ENCODE results near the gene TMEM59L. TPM values are rescaled to one million over a fixed set of nuclear protein-coding genes. Genes with fewer than 3 reads are reported as not detected.

Gene TMEM59L
- total and polyA plus RNA-seq, 12 donors = 0.89 to 14.5 (median 5.4) TPM

DNA sequence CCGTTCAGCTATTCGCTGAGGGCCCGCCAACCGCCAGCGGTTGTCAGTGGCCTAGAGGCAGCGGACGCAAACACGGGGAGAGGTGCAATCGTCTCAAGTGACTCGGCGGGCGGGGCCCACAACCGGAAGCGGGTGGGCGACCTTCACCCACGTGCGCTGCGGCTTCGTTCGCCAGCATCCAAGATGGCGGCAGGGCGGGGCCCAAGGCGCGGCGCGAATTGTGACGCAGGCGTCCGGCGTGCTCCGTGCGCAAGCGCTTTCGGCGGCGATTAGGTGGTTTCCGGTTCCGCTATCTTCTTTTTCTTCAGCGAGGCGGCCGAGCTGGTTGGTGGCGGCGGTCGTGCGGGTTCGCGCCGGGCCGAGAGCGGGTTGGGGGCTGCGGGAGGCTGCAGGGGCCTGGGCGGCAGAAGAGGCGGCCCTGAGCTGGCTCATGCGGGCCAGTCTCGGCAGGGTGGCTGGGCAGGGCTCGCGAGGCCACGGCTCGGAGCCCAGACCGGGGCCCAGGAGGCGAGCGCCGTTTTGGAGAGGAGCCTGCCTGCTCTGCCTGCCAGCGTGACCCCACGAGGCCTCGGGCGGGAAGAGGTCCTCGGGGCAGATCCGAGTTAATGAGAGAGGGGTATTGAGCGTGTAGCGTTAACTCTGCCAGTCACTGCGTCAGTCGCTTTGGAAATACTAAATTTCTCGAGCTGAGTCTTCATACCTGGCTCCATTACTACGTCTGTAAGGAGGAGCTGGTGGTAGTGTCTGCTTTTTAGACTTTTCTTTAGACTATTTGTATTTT lies 40.9 kb upstream of the TMEM59L start, which contains the start of gene UBA52:
UBA52 (plus strand) TSS at position 294 of the 781 bp plus-strand sequence. CDS start 1,444 bp downstream, outside the sequence.
- H3K27me3 ChIP-seq = no peaks in the 10 kb centered on the region
- WGBS, 4 donors = 0% methylated on average over 20 to 73 of the region's 75 CpGs
- no peaks in the 10 kb centered on the region for H3K9me3 ChIP-seq (replicated peaks in 1 of 3)
- DNase-seq = peak; percentile 98 to 99 (median 98)
- intact Hi-C loops (cut with DNase I) = no loop called here
- H3K36me3 ChIP-seq (replicated peaks in 1 of 2) = peaks cover 0 to 62% of the 10 kb centered on the region in 2 donors
- H3K4me3 ChIP-seq = peak within 1 kb of the TSS; percentile 79 to 94 (median 82)
- TF ChIP-seq, protein P1, sequence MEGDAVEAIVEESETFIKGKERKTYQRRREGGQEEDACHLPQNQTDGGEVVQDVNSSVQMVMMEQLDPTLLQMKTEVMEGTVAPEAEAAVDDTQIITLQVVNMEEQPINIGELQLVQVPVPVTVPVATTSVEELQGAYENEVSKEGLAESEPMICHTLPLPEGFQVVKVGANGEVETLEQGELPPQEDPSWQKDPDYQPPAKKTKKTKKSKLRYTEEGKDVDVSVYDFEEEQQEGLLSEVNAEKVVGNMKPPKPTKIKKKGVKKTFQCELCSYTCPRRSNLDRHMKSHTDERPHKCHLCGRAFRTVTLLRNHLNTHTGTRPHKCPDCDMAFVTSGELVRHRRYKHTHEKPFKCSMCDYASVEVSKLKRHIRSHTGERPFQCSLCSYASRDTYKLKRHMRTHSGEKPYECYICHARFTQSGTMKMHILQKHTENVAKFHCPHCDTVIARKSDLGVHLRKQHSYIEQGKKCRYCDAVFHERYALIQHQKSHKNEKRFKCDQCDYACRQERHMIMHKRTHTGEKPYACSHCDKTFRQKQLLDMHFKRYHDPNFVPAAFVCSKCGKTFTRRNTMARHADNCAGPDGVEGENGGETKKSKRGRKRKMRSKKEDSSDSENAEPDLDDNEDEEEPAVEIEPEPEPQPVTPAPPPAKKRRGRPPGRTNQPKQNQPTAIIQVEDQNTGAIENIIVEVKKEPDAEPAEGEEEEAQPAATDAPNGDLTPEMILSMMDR (IDR thresholded peaks at IDR 0.05) = peak in 1 of 6 experiments; percentile 7
- peak; percentile 83 to 94 for TF ChIP-seq POLR2A (IDR thresholded peaks at IDR 0.05)
- peaks cover 14 to 19% of the 10 kb centered on the region in 2 donors for H3K4me1 ChIP-seq (replicated peaks in 1 of 2)
- H3K27ac ChIP-seq = peak within 1 kb of the TSS; percentile 85 to 94 (median 92)

DNA sequence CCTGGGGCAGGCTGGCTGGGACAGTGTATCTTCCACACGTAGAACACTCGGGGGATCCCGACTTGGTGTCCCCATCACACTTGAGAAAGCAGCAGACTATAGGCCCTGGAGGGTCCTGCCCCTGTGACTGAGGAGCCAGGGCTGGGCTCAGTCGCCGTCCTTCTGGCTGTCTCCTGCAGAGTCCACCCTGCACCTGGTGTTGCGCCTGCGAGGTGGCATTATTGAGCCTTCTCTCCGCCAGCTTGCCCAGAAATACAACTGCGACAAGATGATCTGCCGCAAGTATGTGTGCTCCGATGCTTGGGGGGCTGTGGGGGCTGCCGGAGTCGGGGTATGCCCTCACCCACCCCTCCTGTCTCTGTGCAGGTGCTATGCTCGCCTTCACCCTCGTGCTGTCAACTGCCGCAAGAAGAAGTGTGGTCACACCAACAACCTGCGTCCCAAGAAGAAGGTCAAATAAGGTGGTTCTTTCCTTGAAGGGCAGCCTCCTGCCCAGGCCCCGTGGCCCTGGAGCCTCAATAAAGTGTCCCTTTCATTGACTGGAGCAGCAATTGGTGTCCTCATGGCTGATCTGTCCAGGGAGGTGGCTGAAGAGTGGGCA lies 37.9 kb upstream of the TMEM59L start:
- no peak overlapping the region for H3K4me3 ChIP-seq
- H3K36me3 ChIP-seq (replicated peaks in 1 of 2) = peaks cover 0 to 49% of the 10 kb centered on the region in 2 donors
- intact Hi-C loops (cut with DNase I) = loop anchor here in 1 of 2 donors (5.0 kb wide), 1 partner anchor 102 kb away; no protein-coding TSS in a partner anchor
- 90 to 96% (median 92%) methylated on average over 4 to 18 of the region's 18 CpGs for WGBS, 4 donors
- no peak for TF ChIP-seq POLR2A (IDR thresholded peaks at IDR 0.05)
- TF ChIP-seq, protein P1 (IDR thresholded peaks at IDR 0.05) = no peak
- H3K27ac ChIP-seq = no peak overlapping the region
- peaks cover 14 to 24% of the 10 kb centered on the region in 2 donors for H3K4me1 ChIP-seq (replicated peaks in 1 of 2)
- no peak for DNase-seq
- H3K9me3 ChIP-seq (replicated peaks in 1 of 3) = no peaks in the 10 kb centered on the region
- no peaks in the 10 kb centered on the region for H3K27me3 ChIP-seq

DNA sequence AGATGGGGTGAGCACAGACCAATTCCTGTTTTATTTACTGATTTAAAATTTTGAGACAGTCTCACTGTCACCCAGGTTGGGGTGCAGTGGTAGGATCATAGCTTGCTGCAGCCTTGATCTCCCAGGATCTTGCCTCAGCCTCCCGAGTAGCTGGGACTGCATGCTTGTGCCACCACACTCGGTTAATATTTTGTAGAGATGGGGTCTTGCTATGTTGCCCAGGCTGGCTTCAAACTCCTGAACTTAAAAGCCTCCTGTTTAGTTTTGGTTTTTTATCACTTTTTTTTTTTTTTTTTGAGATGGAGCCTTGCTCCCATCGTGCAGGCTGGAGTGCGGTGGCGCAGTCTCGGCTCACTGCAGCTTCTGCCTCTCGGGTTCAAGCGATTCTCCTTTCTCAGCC lies 36.3 kb upstream of the TMEM59L start:
- no peak overlapping the region for H3K4me3 ChIP-seq
- peaks cover 0 to 49% of the 10 kb centered on the region in 2 donors for H3K36me3 ChIP-seq (replicated peaks in 1 of 2)
- 84 to 99% (median 95%) methylated on average over 7 to 8 of the region's 8 CpGs for WGBS, 4 donors
- H3K27me3 ChIP-seq = no peaks in the 10 kb centered on the region
- TF ChIP-seq, protein P1 (IDR thresholded peaks at IDR 0.05) = no peak
- no peak for TF ChIP-seq POLR2A (IDR thresholded peaks at IDR 0.05)
- intact Hi-C loops (cut with DNase I) = loop anchor here in 1 of 2 donors (5.0 kb wide), 1 partner anchor 104 kb away; no protein-coding TSS in a partner anchor
- H3K4me1 ChIP-seq (replicated peaks in 1 of 2) = peaks cover 14 to 26% of the 10 kb centered on the region in 2 donors
- no peak overlapping the region for H3K27ac ChIP-seq
- no peaks in the 10 kb centered on the region for H3K9me3 ChIP-seq (replicated peaks in 1 of 3)
- DNase-seq = no peak

DNA sequence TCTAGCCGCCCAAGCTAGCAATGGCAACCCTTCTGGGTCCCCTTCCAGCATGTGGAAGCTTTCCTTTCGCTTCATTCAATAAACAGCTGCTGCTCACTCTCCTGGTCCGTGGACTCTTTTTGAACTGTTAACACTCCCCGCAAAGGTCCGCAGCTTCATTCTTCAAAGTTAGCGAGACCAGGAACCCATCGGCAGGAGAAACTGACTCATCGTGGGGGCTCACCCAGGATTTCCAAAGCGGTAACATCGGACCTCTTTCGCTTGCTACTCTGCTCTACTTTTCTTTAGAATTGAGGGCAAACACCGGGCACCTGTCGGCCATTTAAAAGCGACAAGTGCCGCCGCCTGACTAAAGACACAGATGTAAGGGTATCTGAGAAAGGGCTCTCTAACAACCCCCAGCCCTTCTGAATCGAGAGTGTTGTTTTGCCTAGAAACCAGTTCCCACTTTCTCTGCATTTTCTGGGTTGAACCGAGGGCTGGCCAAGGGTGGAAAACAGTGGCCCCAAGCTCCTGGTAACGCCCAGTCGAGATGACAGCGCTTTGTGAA lies 35.2 kb upstream of the TMEM59L start:
- peaks cover 11 to 22% of the 10 kb centered on the region in 2 donors for H3K4me1 ChIP-seq (replicated peaks in 1 of 2)
- H3K36me3 ChIP-seq (replicated peaks in 1 of 2) = peaks cover 0 to 49% of the 10 kb centered on the region in 2 donors
- 92 to 93% (median 93%) methylated on average over 21 of the region's 21 CpGs for WGBS, 4 donors
- H3K4me3 ChIP-seq = no peak overlapping the region
- TF ChIP-seq, protein P1 (IDR thresholded peaks at IDR 0.05) = no peak
- TF ChIP-seq POLR2A (IDR thresholded peaks at IDR 0.05) = no peak
- H3K9me3 ChIP-seq (replicated peaks in 1 of 3) = no peaks in the 10 kb centered on the region
- intact Hi-C loops (cut with DNase I) = loop anchor here in 1 of 2 donors (5.0 kb wide), 1 partner anchor 105 kb away; no protein-coding TSS in a partner anchor
- no peak for DNase-seq
- no peak overlapping the region for H3K27ac ChIP-seq
- no peaks in the 10 kb centered on the region for H3K27me3 ChIP-seq

Data from adrenal gland (tissue), 12 donors.